ENCODE data around the gene ZNF473. TPM values are rescaled to one million over a fixed set of nuclear protein-coding genes. Genes with fewer than 3 reads are reported as not detected.
"Not testable (repeated sequence)": the region's sequence is repeated elsewhere in the genome, so short reads cannot be mapped to it uniquely, and the experiment has no call there.

The ZNF473 gene
- total and polyA plus RNA-seq, 2 donors (not counting 3 experiments of a cell fraction or from before 2014, with no cell fraction given): 3.8 to 8.7 TPM

- POLR2A ChIA-PET; H3K9me1 ChIP-seq (replicated peaks; ENCODE audit: control insufficient read depth, extremely low read depth, insufficient read depth, low read length); H3K9me3 ChIP-seq (replicated peaks; ENCODE audit: control insufficient read depth, insufficient read depth, low read length); FAIRE-seq; H4K20me1 ChIP-seq (replicated peaks; ENCODE audit: control insufficient read depth, extremely low read depth, insufficient read depth, low read length); H2AFZ ChIP-seq (ENCODE audit: low read depth, low read length); H3K4me1 ChIP-seq (ENCODE audit: control insufficient read depth, extremely low read depth, insufficient read depth, low read length); H3K79me2 ChIP-seq (ENCODE audit: control insufficient read depth, insufficient read depth, low read length); H3K27me3 ChIP-seq (ENCODE audit: control insufficient read depth in 2 of 2, insufficient read depth in 2 of 2, low read length in 2 of 2); H3K27ac ChIP-seq (ENCODE audit: insufficient read depth, low read depth, low read length); H3K4me2 ChIP-seq (ENCODE audit: insufficient read depth, low read length); DNase-seq (ENCODE audit: low read depth, low spot score); BruUV-seq (replicated peaks); H3K9ac ChIP-seq (replicated peaks; ENCODE audit: extremely low read depth, insufficient read depth, low read length); intact Hi-C loops (cut with micrococcal nuclease); H3K4me3 ChIP-seq (replicated peaks in 1 of 3; ENCODE audit: insufficient read depth in 1 of 3, low read depth in 1 of 3, low read length in 3 of 3); H3K36me3 ChIP-seq (ENCODE audit: control insufficient read depth in 2 of 2, extremely low read depth in 1 of 2, insufficient read depth in 2 of 2, low read length in 2 of 2); dilution Hi-C loops (cut with MboI; ENCODE audit: extremely low pct_ligation_motif_present, low sequenced_read_pairs); CTCF ChIA-PET: not testable (repeated sequence)
Observed at GRCh38 chr19:50087153-50087552, 61.3 kb downstream of the ZNF473 start.

GRCh38 chr19:50090706-50091105 is 64.9 kb downstream of the ZNF473 start:
- POLR2A ChIA-PET; H3K27ac ChIP-seq (ENCODE audit: insufficient read depth, low read depth, low read length); intact Hi-C loops (cut with micrococcal nuclease); H3K4me2 ChIP-seq (ENCODE audit: insufficient read depth, low read length); H3K9me3 ChIP-seq (replicated peaks; ENCODE audit: control insufficient read depth, insufficient read depth, low read length); H4K20me1 ChIP-seq (replicated peaks; ENCODE audit: control insufficient read depth, extremely low read depth, insufficient read depth, low read length); H3K4me3 ChIP-seq (replicated peaks in 1 of 3; ENCODE audit: insufficient read depth in 1 of 3, low read depth in 1 of 3, low read length in 3 of 3); H2AFZ ChIP-seq (ENCODE audit: low read depth, low read length); BruUV-seq (replicated peaks); DNase-seq (ENCODE audit: low read depth, low spot score); H3K36me3 ChIP-seq (ENCODE audit: control insufficient read depth in 2 of 2, extremely low read depth in 1 of 2, insufficient read depth in 2 of 2, low read length in 2 of 2); H3K9me1 ChIP-seq (replicated peaks; ENCODE audit: control insufficient read depth, extremely low read depth, insufficient read depth, low read length); H3K4me1 ChIP-seq (ENCODE audit: control insufficient read depth, extremely low read depth, insufficient read depth, low read length); FAIRE-seq; CTCF ChIA-PET; H3K9ac ChIP-seq (replicated peaks; ENCODE audit: extremely low read depth, insufficient read depth, low read length); dilution Hi-C loops (cut with MboI; ENCODE audit: extremely low pct_ligation_motif_present, low sequenced_read_pairs); H3K27me3 ChIP-seq (ENCODE audit: control insufficient read depth in 2 of 2, insufficient read depth in 2 of 2, low read length in 2 of 2); H3K79me2 ChIP-seq (ENCODE audit: control insufficient read depth, insufficient read depth, low read length): not testable (repeated sequence)
- TF ChIP-seq, protein P1, sequence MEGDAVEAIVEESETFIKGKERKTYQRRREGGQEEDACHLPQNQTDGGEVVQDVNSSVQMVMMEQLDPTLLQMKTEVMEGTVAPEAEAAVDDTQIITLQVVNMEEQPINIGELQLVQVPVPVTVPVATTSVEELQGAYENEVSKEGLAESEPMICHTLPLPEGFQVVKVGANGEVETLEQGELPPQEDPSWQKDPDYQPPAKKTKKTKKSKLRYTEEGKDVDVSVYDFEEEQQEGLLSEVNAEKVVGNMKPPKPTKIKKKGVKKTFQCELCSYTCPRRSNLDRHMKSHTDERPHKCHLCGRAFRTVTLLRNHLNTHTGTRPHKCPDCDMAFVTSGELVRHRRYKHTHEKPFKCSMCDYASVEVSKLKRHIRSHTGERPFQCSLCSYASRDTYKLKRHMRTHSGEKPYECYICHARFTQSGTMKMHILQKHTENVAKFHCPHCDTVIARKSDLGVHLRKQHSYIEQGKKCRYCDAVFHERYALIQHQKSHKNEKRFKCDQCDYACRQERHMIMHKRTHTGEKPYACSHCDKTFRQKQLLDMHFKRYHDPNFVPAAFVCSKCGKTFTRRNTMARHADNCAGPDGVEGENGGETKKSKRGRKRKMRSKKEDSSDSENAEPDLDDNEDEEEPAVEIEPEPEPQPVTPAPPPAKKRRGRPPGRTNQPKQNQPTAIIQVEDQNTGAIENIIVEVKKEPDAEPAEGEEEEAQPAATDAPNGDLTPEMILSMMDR (IDR thresholded peaks at IDR 0.05; ENCODE audit: extremely low read depth in 1 of 2, insufficient read depth in 1 of 2, low read depth in 1 of 2, low read length in 2 of 2): peak in 1 of 2 donors; percentile 20

GRCh38 chr19:50091786-50092185 is 66.0 kb downstream of the ZNF473 start:
- POLR2A ChIA-PET; H3K4me1 ChIP-seq (ENCODE audit: control insufficient read depth, extremely low read depth, insufficient read depth, low read length); dilution Hi-C loops (cut with MboI; ENCODE audit: extremely low pct_ligation_motif_present, low sequenced_read_pairs); H3K9me1 ChIP-seq (replicated peaks; ENCODE audit: control insufficient read depth, extremely low read depth, insufficient read depth, low read length); CTCF ChIA-PET; DNase-seq (ENCODE audit: low read depth, low spot score); H3K9ac ChIP-seq (replicated peaks; ENCODE audit: extremely low read depth, insufficient read depth, low read length); H3K4me3 ChIP-seq (replicated peaks in 1 of 3; ENCODE audit: insufficient read depth in 1 of 3, low read depth in 1 of 3, low read length in 3 of 3); H3K9me3 ChIP-seq (replicated peaks; ENCODE audit: control insufficient read depth, insufficient read depth, low read length); H2AFZ ChIP-seq (ENCODE audit: low read depth, low read length); FAIRE-seq; H4K20me1 ChIP-seq (replicated peaks; ENCODE audit: control insufficient read depth, extremely low read depth, insufficient read depth, low read length); H3K79me2 ChIP-seq (ENCODE audit: control insufficient read depth, insufficient read depth, low read length); H3K27me3 ChIP-seq (ENCODE audit: control insufficient read depth in 2 of 2, insufficient read depth in 2 of 2, low read length in 2 of 2); H3K36me3 ChIP-seq (ENCODE audit: control insufficient read depth in 2 of 2, extremely low read depth in 1 of 2, insufficient read depth in 2 of 2, low read length in 2 of 2); H3K4me2 ChIP-seq (ENCODE audit: insufficient read depth, low read length); intact Hi-C loops (cut with micrococcal nuclease); H3K27ac ChIP-seq (ENCODE audit: insufficient read depth, low read depth, low read length); BruUV-seq (replicated peaks): not testable (repeated sequence)

GRCh38 chr19:50092597-50092996 is 66.8 kb downstream of the ZNF473 start:
- H3K79me2 ChIP-seq (ENCODE audit: control insufficient read depth, insufficient read depth, low read length); H3K27me3 ChIP-seq (ENCODE audit: control insufficient read depth in 2 of 2, insufficient read depth in 2 of 2, low read length in 2 of 2); DNase-seq (ENCODE audit: low read depth, low spot score); CTCF ChIA-PET; H3K27ac ChIP-seq (ENCODE audit: insufficient read depth, low read depth, low read length); intact Hi-C loops (cut with micrococcal nuclease); H3K9me1 ChIP-seq (replicated peaks; ENCODE audit: control insufficient read depth, extremely low read depth, insufficient read depth, low read length); BruUV-seq (replicated peaks); H3K9ac ChIP-seq (replicated peaks; ENCODE audit: extremely low read depth, insufficient read depth, low read length); H3K36me3 ChIP-seq (ENCODE audit: control insufficient read depth in 2 of 2, extremely low read depth in 1 of 2, insufficient read depth in 2 of 2, low read length in 2 of 2); H3K4me1 ChIP-seq (ENCODE audit: control insufficient read depth, extremely low read depth, insufficient read depth, low read length); H3K9me3 ChIP-seq (replicated peaks; ENCODE audit: control insufficient read depth, insufficient read depth, low read length); H4K20me1 ChIP-seq (replicated peaks; ENCODE audit: control insufficient read depth, extremely low read depth, insufficient read depth, low read length); FAIRE-seq; H3K4me3 ChIP-seq (replicated peaks in 1 of 3; ENCODE audit: insufficient read depth in 1 of 3, low read depth in 1 of 3, low read length in 3 of 3); H3K4me2 ChIP-seq (ENCODE audit: insufficient read depth, low read length); H2AFZ ChIP-seq (ENCODE audit: low read depth, low read length); dilution Hi-C loops (cut with MboI; ENCODE audit: extremely low pct_ligation_motif_present, low sequenced_read_pairs); POLR2A ChIA-PET: not testable (repeated sequence)
